Measurements from ENCODE around the gene MCRIP1.

DNA sequence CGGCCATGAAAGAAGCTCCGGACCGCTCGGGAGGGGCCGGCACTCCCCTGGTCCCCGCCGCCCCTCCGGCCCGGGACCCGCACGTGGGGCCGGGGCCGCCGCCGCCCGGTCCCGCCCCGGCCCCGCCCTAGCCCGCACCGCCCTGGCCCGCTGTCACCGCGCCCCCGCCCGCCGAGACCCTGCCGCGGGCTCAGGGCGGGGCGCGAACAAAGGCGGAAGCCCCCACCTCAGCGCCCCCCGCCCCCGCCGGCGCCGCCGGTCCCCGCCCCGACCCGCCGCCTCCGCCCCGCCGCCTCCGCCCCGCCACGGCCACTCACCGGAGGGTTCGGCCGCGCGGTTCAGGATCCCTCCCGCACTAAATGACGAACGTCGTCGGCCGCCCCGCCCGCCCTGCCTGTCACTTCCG lies 37.9 kb upstream of the MCRIP1 start, which contains the start of gene ARHGDIA:
- TF ChIP-seq POLR2A (IDR thresholded peaks at IDR 0.05; ENCODE audit: low read length) (no peak), GATA1 (IDR thresholded peaks at IDR 0.05; ENCODE audit: low read depth, low read length) (no peak)
